Measurements from ENCODE around the gene PSMC3.

The PSMC3 gene

DNA sequence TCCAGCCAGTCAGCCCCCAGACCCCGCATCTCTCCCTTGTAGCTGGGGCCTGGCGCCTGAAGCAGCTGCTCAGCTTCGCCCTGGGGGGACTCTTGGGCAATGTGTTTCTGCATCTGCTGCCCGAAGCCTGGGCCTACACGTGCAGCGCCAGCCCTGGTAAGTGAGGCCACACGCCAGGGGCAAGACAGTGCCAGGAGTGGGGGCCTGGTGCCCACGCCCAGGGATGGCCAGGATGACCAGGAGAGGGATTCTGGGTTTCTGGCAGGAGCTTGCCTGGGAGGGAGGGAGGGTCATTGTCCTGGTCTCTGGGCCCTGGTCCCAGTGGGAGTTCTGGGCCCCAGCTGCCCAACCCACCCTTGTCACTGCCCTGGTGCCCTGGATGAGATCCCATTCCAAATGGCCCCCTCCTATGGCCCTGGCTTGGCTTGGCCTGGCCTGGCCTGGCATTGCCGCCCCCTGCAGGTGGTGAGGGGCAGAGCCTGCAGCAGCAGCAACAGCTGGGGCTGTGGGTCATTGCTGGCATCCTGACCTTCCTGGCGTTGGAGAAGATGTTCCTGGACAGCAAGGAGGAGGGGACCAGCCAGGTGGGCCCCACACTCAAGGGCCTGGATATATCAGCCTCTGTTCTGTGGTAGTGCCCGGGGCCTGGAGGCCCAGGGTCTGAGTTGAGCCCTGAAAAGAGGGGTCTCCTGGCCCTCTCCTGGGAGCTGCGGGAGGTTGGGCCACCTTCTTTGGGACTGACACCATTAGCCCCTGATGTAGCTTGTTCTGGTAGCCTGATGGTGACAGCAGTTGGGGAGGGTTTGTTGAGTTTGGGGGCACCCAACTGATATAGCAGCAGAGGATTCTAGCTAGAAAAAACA, 14.1 kb downstream of the PSMC3 start:
- DNase-seq = peak in 1 of 2 experiments; percentile 28

DNA sequence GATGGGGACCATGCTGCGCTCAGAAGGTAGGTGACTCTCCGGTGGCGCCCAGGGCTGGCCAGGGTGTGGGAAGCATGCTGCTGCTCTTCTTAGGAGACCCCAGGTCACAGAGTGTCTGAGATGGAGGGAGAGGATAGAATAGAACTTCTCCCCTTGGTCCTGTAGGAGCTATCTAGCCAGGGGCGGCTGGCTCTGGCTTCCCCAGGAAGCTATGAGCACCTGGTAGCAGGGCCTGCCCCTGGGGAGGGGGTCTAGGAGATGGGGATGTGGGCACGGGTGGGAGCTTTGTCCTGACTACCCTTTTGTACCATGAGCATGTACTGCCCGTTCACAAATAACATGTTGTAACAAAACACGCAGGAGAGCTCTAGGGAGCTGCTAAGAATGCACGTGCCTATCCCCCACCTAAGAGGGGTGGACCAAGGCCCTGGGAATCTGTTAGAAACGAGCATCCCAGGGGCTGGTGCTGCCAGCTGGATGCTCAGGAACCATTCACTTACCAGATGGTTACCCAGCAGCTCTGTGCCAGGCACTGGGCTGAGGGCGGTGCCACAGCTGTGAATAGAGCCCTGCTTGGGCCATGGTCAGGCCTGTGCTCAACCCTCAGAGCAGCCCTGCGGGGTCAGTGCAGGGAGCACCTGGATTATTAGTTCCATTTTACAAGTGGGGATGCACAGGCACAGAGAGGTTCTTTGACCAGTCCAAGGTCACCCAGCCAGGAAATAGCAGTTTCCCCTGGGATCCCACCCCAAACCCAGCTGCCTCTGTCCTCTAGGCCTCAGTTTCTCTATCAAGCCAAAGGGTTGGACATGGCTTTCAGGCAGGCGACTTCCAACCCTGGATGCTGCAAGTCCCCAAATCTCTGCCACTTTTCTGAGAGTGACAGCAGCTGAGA, 15.6 kb downstream of the PSMC3 start:
- DNase-seq = no peak

DNA sequence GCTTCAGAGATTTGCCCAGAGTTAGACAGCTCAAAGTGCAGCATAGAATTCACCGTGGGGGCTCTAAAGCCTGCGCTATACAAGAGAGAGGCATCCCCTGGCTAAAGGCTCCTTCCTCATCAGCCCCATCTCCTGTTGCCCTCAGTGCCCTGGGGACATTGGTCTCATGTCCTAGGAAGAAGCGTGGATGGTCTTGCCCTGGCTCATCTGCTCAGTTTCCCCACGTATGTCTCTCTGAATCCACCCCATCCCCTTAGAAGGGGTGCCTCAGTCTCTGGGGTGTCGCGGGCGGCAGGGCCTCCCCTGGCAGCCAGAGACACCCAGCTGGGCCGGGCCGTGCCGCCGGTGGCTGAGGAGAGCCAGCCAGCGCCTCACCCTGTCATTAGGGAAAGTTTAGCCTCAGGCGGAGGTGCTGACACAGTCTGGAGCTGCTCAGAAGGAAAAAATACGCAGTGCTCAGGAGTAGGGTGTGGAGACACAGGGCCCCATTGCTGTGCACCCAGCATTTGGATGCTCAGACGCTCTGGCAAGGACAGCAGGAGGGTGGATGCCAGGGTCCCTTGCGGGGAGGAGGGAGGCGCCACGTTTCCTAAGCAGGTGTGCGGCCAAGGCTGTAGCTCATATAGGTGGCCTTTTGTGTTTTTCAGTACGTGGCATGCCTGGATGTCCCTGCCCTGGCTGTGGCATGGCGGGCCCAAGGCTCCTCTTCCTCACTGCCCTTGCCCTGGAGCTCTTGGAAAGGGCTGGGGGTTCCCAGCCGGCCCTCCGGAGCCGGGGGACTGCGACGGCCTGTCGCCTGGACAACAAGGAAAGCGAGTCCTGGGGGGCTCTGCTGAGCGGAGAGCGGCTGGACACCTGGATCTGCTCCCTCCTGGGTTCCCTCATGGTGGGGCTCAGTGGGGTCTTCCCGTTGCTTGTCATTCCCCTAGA, 16.5 kb downstream of the PSMC3 start:
- DNase-seq = no peak

DNA sequence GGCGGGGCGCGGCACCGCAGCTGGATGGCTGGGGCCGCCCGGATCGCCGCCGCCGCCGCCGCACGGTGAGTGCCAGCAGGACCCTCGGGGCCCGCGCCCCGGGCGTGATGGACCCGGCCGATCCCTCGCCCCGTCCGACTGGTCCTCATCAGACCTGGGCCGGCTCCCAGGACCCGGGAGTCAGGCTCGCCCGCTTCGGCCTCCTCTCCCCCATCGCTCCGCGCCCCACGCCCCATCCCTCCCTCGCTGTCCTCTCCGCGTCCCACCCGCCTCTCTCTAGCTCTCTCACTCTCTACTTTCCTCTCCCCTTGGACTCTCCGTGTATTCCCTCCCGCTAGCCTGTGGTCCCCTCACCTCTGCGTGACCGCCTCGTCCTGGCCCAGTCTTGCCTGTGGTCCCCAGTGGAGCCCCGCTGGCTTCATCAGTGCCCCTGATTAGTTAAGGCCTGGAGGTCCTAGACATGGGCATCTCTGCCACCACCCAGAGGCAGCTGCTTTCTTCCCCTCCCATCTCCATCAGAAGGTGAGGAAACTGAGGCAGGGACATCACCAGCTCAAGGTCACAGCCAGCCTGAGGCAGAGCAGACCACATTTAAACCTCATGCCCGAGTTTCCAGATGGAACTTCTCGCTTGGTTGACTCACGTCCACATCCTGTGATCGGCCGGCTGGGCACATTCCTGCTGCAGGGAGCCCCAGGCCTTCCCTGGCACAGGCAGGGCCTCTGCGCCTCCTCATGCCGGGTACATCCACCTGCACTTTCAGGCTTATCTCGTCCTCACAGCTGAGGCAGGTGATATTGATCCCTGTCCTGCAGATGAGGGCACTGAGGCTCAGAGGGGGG, 17.4 kb downstream of the PSMC3 start:
- DNase-seq = peak in 1 of 2 experiments; percentile 32

DNA sequence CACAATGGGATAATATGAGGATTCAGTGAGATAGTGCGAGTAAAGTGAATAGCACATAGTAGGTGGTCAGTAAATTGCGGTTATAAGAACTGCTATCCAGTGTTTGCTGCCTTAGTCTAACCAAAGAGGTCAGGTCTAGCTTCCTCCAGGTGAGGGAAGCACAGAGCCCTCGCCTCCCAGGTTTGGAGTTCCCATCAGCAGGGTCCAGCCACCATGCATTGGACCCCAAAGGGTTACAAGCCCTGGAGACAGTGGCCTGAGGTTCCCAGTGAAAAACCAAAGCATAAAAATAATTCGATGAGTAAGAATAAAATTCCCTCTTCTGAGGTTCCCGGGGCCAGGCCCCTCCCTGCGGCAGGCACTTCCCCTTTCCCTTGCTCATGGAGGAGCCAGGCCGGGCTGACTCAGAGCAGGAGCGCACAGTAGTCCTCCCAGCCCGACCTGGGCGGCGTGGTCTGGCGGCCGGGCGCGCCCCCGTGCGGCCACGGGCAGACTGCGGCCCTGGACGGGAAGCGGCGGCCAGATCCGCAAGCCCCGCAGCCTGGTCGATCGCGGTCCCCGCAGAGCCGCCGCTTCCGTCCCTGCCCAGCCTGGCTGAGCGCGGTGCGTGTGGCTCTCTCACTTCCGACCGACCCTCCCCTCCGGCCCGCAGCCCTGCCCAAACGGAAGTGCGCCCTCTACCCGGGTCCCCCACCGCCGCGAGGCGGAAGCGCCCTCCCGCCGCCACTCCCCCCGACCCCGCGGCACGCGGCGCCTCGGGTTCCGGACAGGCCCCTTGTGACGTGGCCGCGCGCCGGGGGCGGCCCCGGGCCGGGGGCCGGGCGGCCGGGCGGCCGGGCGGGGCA, 18.3 kb downstream of the PSMC3 start, which contains the start of gene SLC39A13:
Gene SLC39A13 (plus strand): TSS at position 845 of the 845 bp plus-strand sequence. CDS start 1,505 bp downstream, outside the sequence.
- peak; percentile 66 to 85 for DNase-seq

DNA sequence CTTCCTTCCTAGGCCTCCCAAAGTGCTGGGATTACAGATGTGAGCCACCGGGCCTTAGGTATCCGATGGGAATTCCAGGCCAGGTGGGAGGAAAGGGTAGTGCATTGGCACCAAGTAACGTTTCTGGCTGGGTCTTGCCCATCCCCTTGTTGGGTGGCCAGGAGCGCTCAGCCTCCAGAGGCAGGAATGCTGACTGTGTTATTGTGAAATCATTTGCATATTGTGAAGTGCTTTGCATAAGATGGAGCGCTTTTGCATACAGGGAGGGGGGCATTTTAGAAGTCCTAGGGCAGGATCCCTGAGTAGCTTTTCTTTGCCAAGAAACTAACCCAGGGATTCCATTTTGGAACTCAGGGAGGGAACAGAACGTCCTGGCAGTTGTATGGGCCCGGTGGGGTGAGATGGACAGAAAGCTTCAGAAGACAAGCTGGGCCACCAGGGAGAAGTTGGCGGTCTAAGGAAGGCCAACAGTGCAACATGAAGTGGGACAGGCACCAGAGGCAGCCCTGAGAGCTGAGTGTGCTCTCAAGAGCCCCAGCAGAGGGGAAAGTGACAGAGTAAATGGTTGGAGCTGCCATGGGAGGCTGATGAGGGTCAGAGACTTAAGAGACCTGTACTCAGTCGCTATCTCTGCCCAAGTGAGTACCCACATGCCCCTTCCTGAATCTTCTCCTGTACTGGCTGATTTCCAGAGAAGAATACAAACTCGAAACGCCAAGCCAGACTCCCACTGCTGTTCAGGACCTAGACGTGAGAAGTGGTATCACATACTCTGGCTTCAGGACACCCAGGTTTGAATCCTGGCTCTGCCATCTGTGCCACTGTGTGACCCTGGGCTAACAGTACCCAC, 19.1 kb downstream of the PSMC3 start:
- DNase-seq = no peak

DNA sequence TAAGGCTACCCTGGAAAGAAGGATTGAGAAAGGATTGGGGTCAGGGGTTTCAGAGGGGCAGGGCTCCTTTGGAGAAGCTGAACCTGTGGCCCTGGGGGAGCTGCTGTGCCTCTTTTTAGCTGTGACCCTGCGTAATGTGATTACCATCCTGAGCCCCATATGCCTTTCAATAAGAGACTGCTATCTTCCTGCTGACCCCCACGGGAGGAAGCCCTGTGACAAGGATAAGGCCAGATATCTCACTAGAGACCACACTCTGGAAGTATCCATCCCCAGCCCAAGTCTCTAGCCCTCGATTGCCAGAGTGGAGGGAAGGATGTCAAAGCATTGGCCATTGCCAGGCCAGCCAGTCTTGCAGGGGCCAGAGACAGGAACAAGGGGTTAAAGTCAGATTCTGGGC, 22.7 kb downstream of the PSMC3 start:
- no peak for DNase-seq

DNA sequence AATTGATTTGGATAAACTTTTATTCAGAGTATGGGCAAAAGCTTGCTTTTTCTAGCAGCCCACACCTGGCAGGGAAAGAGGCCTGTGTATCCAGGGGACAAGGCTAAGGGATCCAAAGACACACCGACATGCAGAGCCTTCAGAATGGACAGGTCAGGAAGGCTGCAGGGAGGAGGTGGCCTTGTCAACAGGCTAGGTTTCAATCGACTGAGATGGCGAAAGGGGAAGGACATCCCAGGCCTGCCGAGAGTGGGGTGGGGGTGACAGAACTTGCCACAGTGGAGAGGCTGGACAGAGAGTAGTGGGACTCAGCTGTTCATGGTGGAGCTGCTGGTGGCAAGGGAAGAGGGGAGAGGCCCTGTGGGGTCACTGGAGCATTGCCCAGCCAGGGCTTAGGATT, 23.1 kb downstream of the PSMC3 start:
- no peak for DNase-seq

DNA sequence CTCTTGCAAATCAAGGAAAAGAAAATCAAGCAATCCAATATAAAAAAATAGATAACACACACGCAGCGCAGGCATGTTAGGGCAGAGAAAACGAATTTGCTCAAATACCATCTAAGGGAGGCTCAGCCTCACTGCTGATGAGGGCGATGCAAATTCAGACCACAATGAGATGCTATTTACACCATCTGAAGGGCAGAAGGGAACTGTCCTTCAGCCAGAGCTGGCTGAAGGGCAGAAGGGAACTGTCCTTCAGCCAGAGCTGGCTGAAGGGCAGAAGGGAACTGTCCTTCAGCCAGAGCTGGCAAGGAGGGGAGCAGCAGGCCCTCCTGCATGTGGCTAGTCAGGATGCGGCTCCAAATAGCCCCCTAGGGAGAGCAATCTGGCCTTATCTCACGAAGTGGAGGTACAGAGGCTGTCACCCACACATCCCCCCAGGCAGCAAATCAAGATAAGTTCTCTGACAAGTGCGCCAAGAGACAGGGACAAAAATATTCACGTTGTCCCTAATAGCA, 25.4 kb downstream of the PSMC3 start:
- no peak for DNase-seq

DNA sequence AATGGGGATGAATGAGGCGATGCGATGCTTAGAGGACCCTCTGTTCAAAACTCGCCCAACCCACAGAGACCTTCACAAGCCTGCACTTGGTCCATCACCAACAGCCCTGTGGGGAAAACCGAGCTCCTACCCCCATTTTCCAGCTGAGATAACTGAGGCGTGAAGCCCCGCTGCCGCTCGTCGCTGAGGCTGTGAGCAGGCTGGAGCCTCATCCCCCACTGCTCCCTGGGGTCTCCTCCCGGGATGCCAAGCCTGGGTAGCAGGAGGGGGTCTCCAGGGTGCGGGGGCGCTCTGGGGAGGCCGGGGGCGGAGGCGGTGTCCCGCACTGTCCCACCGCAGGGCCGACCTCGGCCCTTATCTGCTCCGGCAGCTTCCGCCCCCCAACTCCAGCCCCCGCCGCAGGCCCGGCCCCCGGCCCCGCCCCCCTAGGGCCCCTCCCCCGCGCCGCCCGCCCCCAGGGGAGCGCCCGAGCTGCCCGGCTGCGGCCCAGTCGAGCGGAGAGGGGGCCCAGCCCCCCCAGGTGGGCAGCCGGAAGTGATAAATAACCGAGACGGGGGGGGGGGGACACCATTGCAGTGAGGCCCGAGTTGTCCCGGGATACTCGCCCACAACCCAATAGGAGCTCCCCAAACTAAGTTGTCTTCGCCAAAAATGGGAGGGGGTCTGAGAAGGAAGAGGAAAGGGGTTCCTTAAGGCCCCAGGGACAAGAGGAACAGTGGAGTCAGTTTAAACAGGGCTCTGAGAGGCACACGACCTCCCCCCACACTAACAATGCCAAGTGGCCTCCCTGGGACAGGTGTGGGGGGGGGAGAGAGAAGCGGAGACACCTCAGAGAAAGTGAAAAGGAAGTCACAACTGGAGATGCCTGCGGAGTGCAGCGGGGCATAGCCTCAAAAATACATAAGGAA, 26.1 kb downstream of the PSMC3 start:
- no peak for DNase-seq

DNA sequence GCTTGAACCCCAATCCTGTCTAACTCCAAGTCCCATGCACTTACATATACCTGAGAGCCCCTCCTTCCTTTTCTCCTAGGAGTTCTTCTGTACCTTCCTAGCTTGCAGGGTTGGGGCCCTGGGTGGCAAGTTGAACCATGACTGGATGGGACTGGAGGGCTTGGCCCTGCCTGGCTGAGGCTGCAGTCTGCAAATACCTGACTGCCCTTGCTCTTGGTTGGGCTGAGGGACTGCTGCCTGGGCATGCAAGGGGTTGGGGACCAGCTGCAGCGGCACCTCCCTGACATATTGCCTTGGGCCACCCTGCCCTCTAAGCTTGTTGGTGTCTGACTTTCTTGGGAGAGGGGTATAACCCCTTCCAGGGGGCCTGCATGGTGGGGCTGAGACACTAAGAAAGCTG, 27.7 kb downstream of the PSMC3 start:
- no peak for DNase-seq

DNA sequence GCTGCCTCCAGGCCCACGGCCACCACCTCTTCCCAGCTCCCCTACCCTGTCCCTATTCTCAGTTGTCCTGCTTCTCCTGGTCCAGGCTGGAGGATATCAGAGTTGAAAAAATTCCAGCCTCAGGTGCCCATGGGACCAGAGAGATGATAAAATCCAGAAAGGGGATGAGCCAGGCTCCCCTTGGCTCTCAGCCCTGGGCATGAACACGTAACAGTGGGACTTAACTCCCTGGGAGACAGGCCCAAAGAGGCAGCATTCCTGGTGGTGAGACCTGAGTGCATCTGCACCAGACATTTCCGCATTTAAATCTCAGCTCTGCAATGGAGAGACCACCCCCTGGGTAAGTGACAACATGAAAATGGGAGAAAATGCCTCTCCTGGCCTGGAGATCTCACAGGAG, 28.2 kb downstream of the PSMC3 start:
- no peak for DNase-seq

DNA sequence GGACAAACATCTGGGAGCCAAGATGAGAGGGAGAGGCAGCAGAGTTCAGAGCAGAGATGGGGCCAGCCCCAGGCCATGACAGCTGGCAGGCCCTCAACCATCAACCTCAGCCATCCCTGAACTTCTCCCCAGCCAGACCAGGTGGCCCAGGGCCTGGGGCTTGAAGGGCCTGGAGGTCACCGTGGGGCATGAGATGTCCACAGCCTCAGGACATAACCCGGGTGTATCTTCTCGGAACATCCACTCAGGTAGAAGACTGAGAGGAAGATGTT, 30.3 kb downstream of the PSMC3 start:
- no peak for DNase-seq

DNA sequence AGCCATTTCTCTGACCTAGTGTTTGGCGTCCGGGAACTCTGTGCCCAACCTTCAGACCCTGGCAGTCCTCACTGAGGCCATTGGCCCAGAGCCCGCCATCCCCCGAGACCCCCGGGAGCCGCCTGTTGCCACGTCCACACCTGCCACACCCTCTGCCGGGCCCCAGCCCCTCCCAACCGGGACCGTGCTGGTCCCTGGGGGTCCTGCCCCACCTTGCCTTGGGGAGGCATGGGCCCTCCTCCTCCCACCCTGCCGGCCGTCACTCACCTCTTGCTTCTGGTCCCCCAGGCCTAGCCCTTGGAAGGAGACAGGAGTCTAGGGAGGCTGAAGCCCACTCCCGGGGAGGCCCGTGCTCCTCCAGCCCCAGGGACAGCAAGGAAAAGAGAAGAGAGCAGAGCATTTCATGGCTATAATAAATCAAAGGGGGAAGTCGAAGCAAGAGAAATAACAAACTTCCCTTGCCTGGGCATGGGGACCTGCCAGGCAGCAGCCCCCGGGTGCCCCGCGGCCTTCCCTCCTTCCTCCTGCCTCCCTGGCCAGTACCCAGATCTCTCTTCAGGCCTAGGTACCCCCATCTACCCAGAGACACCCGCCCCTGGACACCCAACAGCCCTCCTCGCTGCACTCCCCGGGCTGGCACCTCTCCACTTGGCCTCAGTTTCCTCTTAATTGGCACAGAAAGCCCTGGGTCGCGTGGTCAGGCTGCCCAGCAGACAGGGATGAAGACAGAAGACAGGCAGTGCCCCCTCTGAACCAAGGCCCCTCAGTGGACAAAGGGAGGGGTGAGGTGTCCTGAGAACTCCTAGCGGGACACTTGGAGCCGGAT, 30.8 kb downstream of the PSMC3 start:
- DNase-seq = no peak

DNA sequence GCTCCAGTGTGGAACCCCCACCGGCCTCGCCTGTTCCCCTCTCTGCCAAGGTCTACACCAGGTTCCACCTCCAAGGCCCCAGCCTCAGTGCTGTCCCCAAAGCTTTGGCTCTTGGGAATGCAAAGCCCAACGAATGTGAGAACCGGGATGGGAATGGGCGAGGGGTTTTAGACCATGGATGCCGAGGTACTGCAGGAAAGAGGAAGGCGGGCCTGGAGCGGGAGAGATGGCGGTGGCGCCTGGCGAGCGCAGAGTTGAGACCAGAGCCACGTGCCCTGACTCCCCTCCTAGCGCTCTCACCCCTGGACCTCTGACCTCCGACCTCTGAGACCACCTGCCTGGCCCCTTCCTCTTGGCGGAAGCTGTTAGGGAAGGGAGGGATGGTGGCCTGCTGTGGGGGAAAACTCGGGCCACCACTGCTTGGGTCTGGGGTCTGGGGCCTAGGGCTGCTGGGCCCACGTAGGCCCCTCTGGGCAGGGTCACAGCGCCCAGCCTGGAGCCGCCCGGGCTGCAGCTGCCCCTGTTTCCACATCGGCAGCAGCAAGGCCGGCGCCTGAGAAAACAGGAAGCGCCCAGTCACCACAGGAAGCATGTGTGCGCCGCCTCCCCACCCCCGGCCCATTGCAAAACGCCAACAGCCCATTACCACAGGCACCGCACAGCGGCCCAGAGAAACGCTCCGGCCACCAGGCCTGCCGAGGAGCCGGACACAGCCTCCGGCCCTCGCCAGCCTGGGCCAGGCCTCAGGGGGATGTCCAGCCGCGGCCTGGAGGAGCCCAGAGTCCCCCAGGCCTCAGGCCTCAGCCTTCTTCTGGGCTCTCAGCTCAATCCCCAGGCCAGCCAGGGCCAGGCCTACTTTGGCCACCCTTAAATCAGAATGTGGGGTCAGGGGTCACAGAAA, 31.7 kb downstream of the PSMC3 start:
- DNase-seq = no peak

DNA sequence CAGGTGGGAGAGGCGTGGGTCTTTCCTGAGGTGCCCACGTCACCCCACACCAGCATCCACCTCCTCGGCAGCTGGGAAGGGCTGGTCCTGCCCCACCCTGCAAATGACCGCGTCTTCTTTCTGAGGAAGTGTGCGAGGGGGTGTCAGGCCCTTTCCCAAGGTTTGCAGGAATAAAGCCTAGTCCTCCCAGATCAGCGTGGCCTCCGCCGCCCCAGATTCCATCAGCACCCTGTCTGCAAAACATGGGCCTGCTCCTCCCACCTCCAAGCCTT, 32.3 kb downstream of the PSMC3 start:
- no peak for DNase-seq
